ENCODE results near the gene EFCAB9. TPM values are rescaled to one million over a fixed set of nuclear protein-coding genes. Genes with fewer than 3 reads are reported as not detected.

The EFCAB9 gene
- total and polyA plus RNA-seq, 2 of the 8 experiments (the other 6 are each of a cell fraction or from before 2014, with no cell fraction given): not detected

GRCh38 chr5:172194985-172195774, 1.2 kb downstream of the EFCAB9 start (continued):
- TF ChIP-seq USF2 (IDR thresholded peaks at IDR 0.05; ENCODE audit: low read length) (no peak), SIN3A (conservative IDR thresholded peaks at IDR 0.05 in 1 of 2, IDR thresholded peaks at IDR 0.05 in 1 of 2; ENCODE audit: low read depth in 1 of 2, low read length in 2 of 2) (no peak), CTCF (IDR thresholded peaks at IDR 0.05; ENCODE audit: control extremely low read depth in 1 of 3, insufficient read depth in 1 of 3, low read depth in 1 of 3, low read length in 3 of 3) (no peak), KDM4A (IDR thresholded peaks at IDR 0.05; ENCODE audit: low read depth, low read length, severe bottlenecking) (no peak), ZNF274 (IDR thresholded peaks at IDR 0.05; ENCODE audit: borderline replicate concordance, extremely low read depth, low read length) (no peak)

Data from H1 (cell line).